Left forelimb (tissue), 1 donor: ENCODE measurements around the gene DNPEP.
A peak's percentile ranks its signal among the peaks of the same experiment; 100 is the strongest.

Source experiments
- DNase-seq: peaks from one replicate; pipeline ENCODE4 v3.0.0-alpha.2; 2018; ENCODE audit warnings: low spot score

DNPEP gene

DNA sequence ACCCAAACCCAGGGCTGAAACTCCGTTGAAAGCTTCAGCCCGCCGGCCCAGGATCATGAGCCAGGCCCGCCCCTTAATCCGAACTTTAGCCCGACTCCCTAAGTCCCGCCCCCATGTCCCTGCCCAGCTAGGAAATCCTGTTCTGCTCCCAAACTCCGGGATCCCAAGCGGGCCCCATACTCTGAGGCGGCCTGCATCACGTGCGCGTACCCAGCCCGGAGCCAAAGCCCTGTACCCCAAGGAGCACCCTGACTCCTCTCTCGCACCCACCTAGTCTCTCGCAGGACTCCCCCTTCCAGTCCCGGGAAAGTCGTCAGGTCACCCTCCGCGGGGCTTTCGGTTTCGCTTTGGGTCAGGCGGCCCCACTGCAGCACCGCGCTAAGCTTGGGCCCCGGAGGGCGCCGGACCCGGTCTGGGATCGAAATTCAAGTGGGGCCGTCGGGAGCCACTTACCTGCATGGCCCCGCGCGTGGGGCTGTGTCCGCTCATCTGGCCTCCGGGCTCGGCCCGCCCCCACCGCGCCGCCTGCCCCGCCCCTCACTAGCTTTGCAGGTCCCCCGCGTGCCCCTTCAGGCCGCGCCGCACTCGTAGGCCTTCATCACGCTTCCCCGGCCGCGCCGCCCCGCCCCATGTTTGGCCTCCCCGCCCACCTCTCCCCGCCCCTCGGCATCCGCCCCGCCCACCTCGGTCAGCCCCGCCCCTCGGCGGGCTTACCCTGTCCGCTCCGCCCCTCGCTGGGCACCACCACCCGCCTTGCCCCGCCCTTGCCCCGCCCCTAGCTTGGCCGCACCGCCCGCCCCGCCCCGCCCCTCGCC is at the start of gene DNPEP:
Gene DNPEP, minus strand, starts transcription at position 607 of the 815 bp plus-strand sequence. Its CDS starts 118 bp downstream, at position 489.
- DNase-seq: peak; percentile 99

DNA sequence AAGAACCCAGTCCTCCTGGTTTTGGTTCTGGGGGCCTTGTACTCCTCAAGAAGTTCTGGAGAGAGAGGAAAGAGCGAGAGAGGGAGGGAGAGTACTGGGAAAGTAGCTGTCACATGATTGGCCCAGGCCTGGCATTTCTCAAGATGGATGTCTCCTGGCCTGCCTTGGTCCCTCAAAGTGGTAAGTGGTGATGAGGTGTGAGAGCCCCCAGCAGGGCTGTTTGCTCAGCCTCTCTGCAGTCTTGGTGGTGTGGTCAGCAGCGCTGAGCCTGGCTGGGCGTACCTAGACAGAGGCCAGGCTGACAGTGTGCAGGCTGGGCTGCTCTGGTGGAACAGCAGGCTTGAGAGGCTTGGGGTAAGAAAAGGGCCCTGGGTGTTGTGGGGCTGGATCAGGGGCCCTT is 49.4 kb upstream of the DNPEP start:
- DNase-seq: no peak

DNA sequence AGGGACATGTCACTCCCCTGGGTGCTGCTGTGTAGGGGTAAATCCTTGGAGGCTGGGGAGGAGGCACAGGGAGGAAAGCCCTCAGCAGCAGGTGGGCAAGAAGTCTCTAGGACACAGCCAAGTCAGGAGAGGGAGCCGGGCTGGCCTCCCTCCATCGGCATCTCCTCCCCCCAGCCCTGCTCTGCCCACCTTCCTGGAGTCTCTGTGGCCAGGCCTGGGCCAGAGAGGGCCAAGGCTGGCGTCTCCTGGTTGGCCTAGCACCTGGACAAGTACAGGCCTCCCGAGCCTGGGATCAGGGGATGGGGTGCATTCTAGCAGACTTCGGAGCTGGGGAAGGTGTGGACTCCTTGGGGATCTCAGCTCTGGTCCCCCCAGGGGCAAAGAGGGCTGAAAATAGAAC is 48.8 kb upstream of the DNPEP start:
- no peak for DNase-seq

DNA sequence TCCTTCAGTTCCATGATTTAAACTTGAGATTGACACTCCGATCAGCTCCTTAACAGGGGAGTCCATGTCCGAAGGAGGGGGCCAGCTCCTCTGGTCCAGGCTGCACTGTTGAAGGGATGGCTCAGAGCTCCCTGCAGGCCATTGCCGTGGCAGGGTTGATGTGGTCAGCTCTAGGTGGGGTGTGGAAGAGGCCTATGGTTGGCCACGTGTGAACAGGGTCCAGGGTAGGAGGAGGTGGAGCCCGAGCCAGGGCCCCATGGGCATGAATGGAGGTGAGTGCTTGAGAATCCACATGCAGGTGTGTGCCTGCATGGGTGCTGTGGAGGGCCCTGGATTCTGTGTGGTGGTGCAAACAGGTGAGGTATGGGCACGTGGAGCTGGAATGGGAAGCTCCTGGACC is 48.0 kb upstream of the DNPEP start:
- no peak for DNase-seq

DNA sequence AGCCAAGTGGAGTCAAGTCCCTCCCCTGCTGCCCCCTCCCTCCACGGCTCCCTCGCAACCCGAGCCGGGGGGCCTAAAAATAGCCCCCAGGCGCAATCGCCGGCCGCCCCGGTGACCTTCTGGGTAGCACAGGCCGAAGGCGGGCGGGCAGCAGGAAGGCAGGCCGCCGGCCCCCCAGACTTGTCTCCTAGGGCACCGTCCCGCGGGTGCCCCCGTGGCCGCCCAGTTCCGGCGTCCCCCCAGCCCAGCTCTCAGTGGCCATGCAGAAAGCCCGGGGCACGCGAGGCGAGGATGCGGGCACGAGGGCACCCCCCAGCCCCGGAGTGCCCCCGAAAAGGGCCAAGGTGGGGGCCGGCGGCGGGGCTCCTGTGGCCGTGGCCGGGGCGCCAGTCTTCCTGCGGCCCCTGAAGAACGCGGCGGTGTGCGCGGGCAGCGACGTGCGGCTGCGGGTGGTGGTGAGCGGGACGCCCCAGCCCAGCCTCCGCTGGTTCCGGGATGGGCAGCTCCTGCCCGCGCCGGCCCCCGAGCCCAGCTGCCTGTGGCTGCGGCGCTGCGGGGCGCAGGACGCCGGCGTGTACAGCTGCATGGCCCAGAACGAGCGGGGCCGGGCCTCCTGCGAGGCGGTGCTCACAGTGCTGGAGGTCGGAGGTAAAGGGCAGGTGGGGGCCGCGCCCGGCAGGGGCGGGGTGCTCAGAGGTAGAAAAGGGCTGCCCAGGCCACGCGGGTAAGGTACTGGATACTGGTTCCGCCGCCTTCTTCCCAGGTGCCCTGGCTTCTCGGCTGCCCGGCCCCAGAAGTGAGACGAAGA is 47.2 kb upstream of the DNPEP start, which contains the start of gene SPEG:
Gene SPEG, plus strand, starts transcription at position 126 of the 808 bp plus-strand sequence. Its CDS starts 135 bp downstream, at position 261.
- DNase-seq: peak; percentile 68

DNA sequence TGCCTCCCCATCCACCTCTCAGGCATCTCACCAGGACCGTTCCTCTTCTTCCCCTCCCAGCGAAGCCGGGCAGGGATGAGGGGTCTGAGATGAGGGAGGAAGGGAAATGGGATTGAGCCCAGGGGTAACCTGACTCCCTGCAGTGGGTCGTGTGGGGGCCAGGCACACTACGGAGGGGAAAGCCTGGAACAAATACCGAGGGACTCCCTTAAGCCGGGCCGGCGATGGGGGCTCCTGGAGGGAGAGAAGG is 46.7 kb upstream of the DNPEP start:
- DNase-seq: no peak

DNA sequence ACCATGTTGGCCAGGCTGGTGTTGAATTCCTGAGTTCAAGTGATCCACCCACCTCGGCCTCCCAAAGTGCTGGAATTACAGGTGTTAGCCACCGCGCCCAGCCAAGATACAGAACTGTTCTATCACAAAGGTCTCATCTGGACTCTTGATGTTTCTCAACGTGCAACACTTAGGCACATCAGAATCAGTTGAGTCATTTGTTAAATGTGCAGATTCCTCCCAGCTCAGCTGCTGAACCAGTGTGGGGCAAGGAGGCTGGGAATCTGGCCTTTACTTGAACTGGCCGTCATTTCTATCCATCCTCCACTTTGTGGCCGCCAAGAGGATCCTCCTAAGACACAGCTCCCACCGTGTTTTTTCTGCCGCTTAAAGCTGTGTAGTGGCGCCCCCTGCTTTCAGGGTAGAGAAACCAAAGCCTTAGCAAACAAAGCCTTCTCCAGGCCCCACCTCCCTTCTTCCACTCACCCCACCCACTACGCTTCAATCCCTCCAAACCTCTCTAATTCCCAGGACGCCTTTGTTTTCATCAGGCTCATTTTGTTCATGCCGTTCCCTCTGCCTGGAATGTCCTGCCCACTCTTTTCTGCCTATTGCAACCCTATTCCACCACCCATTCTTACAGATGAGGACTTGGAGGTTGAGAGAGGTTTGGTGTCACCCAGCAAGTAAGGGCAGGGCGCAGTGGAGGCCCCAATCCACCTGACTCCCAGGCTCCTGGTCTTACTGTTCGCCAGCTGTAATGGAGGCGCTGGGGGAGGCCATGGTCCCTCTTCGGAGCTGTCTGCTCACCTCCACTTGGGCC is 46.2 kb upstream of the DNPEP start:
- no peak for DNase-seq

DNA sequence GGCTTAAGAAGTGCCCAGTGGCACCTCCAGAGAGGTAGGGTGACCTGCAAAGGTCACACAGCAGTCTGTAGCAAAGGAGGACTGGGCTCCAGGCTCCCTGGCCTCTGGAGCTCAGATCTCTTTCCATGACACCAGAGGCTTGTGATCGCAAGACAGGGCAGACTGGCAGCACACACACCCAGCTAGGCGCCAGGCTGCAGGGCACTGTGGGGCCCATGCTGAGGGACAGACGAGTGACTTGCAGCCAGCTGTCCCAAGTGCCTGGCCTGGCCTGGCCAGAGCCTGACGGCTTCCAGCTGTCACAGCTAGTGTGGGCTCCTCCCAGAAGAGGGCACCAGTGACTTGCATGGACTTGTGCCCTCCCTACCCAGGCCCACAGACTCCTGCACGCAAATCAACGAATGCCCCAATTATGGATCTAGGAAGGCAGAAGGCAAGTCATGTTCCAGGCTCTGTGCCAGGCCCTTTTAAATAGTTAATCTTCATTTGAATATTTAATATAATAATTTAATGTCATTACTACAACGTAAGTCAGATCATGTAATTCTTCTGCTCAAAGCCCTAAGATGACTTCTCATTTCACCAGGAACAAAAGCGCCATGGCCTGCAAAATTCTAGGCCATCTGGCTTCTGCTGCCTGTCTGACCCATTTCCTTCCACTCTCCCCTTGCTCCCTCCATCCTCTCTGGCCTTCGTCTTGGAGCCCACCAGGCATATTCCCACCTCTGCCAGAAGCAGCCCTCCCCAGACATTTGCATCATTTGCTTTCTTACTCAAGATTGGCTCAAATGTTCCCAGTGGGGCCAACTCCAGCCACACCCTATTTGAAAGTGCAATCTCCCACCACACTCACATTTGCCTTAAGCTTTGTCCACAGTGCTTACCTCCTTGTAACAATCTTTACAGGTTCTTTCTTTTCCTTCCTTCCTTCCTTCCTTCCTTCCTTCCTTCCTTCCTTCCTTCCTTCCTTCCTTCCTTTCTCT is 43.2 kb upstream of the DNPEP start:
- DNase-seq: no peak

DNA sequence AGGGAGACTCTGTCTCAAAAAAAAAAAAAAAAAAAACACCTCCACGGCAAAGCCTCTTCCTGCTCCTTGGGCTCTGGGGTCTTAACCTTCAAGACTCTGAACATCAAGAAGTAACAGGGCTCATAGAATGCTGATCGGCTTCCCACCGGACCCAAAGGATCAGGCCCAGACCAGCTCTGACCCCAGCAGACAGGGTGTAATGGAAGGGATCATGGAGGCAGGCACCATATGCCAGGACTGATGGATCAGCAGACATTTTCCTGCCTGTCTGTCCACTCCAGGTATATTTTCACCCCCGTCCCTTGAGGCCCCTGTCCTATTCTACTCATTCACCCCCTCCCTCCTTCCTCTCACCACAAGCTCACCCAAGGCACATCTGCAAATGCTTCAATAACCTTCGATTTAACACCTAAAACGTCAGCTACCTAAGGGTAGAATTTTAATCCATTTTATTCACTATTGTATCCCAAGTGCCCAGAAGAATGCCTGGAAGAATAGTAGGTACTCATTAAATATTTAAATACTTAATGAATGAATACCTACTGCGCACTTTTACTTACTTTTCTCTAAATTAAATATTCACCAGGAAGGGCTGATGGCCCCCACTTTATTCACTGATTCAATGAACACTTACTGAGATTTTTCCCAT is 42.4 kb upstream of the DNPEP start:
- no peak for DNase-seq

DNA sequence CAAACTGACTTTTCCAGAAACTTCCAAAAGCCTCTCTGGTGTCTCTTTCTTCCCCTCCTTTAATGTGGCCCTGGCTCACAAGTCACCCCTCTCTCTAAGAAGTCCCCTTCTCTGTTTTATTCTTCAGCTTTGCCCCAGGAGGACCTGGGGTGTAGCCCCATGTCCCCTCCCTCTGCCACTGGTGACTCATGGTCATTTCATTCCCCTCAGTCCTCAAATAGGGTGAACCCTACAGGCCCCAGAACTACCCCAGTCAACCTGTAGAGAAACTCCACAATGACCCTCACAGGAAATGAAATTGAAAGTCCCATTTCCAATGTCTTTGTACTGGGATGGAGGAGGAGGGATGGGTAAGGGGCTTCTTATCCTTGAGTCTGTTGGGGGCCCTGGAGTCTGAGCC is 40.8 kb upstream of the DNPEP start:
- no peak for DNase-seq

DNA sequence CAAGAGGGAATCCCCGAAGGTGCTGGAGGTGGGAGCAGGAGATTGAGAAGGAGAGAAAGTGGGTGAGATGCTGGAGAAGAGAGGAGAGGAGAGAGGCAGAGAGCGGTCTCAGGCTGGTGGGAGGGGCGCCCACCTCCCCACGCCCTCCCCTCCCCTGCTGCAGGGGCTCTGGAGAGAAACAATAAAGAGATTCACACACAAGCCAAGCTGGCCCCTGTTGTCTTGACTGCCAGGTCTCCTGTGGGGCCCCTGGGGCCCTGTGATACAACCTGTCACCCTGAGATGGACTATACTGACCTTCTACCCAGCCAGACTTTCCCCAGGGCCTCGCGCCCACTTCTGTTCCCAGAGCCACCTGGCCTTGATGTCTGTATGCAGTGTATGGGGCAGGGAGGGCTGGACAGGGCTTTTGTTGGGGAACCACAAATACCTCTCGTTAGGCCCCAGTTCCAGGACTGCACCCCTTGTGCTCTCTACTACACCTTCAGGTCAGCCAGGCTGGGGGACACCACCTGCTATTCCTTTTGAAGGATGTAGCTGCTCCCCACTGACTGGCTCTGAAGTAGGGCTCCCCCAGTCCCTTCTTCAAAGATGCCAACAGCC is 38.9 kb upstream of the DNPEP start:
- no peak for DNase-seq

DNA sequence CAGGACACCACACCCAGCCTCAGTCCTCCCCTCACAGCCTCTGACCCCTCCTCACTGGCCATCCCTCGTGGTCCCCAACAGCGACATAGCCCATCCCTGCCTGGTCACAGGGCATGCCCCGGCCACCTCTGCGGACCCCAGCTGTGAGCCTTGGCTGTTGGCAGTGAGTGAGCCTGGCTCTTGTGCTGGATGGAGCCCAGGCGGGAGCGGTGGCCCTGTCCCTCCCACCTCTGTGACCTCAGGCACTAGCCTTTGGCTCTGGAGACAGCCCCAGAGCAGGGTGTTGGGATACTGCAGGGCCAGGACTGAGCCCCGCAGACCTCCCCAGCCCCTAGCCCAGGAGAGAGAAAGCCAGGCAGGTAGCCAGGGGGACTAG is 38.3 kb upstream of the DNPEP start:
- no peak for DNase-seq

DNA sequence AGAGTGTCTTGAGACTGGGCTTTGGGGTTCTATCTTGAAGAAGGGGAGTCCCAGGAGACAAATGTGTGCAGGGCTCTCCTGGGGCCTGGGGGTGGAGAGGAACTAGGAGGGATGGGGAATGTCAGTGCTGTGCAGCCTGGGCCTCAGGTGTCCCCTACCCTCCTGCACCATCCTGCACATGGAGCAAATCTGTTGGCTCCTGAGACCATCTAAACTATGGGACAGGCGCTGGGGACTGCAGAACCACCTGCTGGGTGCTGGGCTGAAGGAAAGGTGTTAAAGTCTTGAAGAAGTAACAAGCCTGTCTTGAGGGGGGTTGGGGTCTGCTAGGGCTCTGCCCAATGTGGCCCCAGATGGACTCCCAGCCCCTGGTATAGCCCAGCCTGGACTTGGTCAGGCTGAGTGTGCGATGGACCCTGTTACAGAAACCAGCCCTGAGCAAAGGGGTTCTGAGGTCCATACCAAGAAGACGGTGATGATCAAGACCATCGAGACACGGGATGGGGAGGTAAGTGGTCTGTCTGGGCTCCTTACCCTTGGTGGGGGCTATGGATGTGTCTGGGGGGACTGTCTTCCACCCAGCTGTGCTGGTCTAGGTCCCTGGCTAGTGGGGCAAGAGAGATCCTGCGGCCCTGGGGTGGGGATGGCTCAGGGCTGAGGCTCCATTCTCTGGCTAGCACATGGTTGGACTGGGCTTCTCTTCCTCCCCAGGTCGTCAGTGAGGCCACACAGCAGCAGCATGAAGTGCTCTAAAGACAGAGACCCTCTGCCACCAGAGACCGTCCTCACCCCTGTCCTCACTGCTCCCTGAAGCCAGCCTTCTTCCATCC is 37.7 kb upstream of the DNPEP start:
- no peak for DNase-seq

DNA sequence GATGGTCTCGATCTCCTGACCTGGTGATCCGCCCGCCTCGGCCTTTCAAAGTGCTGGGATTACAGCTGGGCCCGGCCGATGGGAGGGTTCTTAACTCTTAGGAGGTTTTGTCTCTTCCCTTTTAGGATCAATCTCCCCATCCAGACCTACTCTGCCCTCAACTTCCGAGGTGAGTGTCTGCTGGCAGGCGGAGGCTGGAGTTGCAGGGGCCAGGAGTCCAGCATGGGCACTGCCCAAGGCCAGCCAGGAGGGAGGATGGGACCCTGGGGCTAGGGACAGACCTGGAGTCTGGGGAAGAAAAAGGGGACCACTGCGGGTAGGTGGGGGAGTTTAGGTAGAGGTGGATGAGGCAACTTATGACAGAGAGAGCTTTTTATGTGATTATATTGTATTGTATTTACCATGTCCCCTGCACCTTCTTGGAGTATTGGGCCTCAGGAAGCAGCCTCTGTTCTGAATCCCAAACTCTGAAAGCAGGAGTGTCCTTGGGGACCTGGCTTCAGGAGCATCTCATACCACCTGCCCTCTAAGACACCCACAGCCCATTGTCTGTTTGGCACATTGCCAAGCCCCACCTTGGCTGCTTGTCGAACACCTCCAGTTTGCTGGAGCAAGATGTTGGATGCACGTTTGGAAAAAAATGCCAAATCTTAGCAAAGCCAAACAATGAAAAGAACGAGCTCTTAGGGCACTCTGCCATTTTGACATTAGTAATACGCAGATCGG is 36.1 kb upstream of the DNPEP start:
- peak; percentile 58 for DNase-seq

DNA sequence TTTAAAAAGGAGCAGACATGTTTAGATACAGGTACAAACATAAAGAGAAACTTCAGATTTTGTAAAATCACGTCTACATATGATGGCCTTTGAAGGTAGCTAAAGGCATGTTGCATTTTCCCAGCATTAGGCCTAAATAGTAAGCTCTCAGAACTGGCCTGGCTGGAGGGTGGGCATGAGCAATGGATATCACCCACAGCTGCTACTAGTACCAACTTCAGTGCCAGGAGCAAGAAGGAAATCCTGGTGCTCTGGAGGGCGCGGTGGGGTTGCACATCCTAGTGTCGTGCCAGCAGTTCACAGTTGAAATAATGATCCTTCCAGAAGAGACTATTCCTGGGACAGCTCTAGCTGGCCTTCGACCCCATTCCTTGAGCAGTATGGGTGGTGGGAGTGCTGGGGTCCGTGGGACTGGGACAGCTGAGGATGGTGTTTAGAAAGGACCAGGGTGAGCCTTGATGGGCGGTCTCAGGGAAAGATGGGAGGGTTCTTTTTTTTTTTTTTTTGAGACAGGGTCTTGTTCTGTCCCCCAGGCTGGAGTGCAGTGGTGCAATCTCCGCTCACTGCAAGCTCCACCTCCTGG is 35.3 kb upstream of the DNPEP start:
- peak; percentile 55 for DNase-seq

DNA sequence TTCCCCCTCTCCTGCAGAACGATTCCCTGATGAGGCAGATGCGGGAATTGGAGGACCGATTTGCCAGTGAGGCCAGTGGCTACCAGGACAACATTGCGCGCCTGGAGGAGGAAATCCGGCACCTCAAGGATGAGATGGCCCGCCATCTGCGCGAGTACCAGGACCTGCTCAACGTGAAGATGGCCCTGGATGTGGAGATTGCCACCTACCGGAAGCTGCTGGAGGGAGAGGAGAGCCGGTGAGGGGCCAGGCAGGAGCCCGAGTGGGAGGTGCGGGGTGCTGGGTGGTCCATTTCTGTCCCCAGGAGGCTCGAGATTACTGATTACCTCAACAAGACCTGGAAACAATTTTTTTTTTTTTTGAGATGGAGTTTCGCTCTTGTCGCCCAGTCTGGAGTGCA is 33.6 kb upstream of the DNPEP start:
- DNase-seq: no peak

DNA sequence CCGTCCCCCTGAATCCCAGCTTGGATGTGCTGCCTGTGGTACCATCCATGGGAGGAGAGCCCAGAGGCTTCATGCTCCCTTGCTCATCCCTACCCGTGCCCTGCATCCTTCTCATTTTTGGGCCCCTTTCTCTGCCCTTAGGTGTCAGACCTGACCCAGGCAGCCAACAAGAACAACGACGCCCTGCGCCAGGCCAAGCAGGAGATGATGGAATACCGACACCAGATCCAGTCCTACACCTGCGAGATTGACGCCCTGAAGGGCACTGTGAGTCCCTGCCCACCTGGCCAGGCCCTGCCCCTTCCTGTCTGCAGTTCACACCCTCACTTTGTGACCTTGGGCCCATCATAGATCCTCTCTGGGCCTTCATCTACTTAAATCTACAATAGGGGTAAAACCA is 33.0 kb upstream of the DNPEP start:
- DNase-seq: no peak

DNA sequence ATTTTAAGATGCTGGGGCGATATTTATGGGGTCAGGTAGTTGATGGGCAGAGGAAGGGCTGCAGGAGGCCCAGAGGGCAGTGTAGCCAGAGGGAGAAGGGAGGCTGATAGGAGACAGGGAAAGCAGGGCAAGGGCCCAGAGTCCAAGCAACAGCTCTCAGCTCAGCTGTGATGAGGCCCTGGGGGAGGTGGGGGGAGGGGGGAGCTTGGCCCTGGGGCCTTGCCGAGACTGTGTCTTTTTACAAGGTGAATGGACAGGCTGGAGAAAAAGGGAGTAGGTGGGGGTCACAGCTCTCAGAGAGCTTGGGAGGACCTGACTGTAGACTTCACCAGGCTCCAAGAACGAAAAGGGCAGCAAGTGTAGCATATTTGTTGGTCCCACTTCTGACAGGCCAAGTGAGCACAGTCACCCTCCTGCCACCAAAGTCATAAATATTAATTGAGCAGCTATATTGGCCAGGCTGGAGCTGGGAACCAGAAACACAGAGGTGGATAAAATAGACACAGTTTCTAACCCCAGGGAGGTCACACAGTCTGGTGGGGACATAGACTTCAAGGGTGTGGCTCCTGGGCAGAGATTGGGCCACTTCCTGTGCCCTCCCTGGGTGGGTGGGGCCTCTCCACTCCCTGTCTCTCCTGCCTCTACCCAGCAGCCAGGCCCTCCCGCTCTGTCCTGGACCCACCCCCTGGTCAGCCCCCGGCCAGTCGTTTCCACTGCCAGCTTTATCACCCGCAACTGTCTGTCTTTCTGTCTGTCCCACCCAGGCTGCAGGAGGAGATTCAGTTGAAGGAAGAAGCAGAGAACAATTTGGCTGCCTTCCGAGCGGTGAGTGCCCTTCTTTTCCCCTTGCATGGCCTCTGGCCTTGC is 31.9 kb upstream of the DNPEP start:
- no peak for DNase-seq
